ENCODE data around the gene RBBP4. TPM values are rescaled to one million over a fixed set of nuclear protein-coding genes. Genes with fewer than 3 reads are reported as not detected.

Gene RBBP4
- total and polyA plus RNA-seq, 2 of the 8 experiments (the other 6 are each of a cell fraction or from before 2014, with no cell fraction given) = 147 to 397 TPM

DNA sequence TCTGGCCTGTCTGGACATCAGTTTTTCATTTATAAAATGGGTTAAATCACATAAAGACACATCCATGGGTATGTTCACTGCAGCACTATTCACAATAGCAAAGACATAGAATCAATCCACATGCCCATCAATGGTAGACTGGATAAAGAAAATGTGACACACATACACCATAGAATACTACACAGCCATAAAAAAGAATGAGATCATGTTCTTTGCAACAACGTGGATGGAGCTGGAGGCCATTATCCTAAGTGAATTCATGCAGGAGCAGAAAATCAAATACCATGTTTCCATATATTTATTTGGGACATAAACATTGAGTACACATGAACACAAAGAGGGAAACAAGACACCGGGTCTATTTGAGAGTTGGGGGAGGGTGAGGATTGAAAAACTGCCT lies 28.8 kb upstream of the RBBP4 start:
- H3K9ac ChIP-seq (replicated peaks in 1 of 4; ENCODE audit: extremely low read depth in 1 of 4, low read depth in 3 of 4, low read length in 3 of 4) = no peak overlapping the region
- H2AFZ ChIP-seq (ENCODE audit: low read length) = no peak overlapping the region
- H3K23me2 ChIP-seq (ENCODE audit: low read depth, low read length) = no peaks in the 10 kb centered on the region
- no peak overlapping the region for H2BK12ac ChIP-seq (ENCODE audit: low read depth, low read length)
- H3K4me2 ChIP-seq (ENCODE audit: insufficient read depth in 1 of 2, low read depth in 2 of 2, low read length in 2 of 2) = no peak overlapping the region
- H4K91ac ChIP-seq (replicated peaks; ENCODE audit: insufficient read length, low read length) = no peak overlapping the region
- no peak overlapping the region for H3K14ac ChIP-seq (ENCODE audit: insufficient read length)
- 81% methylated on average over 2 of the region's 2 CpGs; no CpG with 5 or more reads in 1 of the 2 experiments for WGBS, 2 experiments (ENCODE audit: extremely low coverage in 1 of 2, insufficient coverage in 1 of 2, insufficient read length in 1 of 2, insufficient replicate concordance in 2 of 2, low coverage in 1 of 2, low lambda C conversion rate in 2 of 2, missing lambda C conversion rate in 1 of 2)
- H2BK120ac ChIP-seq (replicated peaks; ENCODE audit: low read depth, low read length) = no peak overlapping the region
- no peak overlapping the region for H3K27ac ChIP-seq (ENCODE audit: low read depth, low read length)
- no peak overlapping the region for H3K4me3 ChIP-seq (ENCODE audit: extremely low read depth in 1 of 4, insufficient read depth in 2 of 4, low read depth in 3 of 4, low read length in 4 of 4)
- POLR2A ChIA-PET (ENCODE audit: partially characterized antibody) = interaction anchor here (0.6 to 3.0 kb wide), 4 partner anchors 10 to 121 kb away, joined by 3 to 12 read pairs (median 4); partner anchors contain the start of genes RBBP4 and ZBTB8OS
- no peak overlapping the region for H2BK15ac ChIP-seq (ENCODE audit: low read length)
- no peaks in the 10 kb centered on the region for H4K20me1 ChIP-seq (replicated peaks in 1 of 2; ENCODE audit: control insufficient read depth in 1 of 2, insufficient read depth in 2 of 2, low read length in 2 of 2)
- H3K4ac ChIP-seq (replicated peaks; ENCODE audit: insufficient read length, low read depth, low read length) = no peak overlapping the region
- FAIRE-seq (no peak), DNase-seq (ENCODE audit: low read depth in 1 of 2, low spot score in 2 of 2) (no peak)
- no peak overlapping the region for H2BK20ac ChIP-seq (ENCODE audit: low read length)
- CTCF ChIA-PET (ENCODE audit: partially characterized antibody) = interaction anchor here (0.8 kb wide), 1 partner anchor 221 kb away, joined by 3 read pairs; no protein-coding TSS in a partner anchor
- H3K79me2 ChIP-seq (ENCODE audit: control insufficient read depth in 1 of 2, insufficient read depth in 2 of 2, low read length in 2 of 2) = no peaks in the 10 kb centered on the region
- no peak overlapping the region for H3K23ac ChIP-seq (ENCODE audit: insufficient read length)
- no peaks in the 10 kb centered on the region for H3K27me3 ChIP-seq (replicated peaks in 1 of 4; ENCODE audit: control insufficient read depth in 3 of 4, extremely low read depth in 1 of 4, insufficient read depth in 3 of 4, low read length in 3 of 4)
- TF ChIP-seq YY1 (IDR thresholded peaks at IDR 0.05; ENCODE audit: low read depth, low read length) = no peak
- TF ChIP-seq CREB1 (IDR thresholded peaks at IDR 0.05) = no peak
- TF ChIP-seq CEBPB (IDR thresholded peaks at IDR 0.05; ENCODE audit: low read depth, low read length) = no peak
- TF ChIP-seq TBP (IDR thresholded peaks at IDR 0.05; ENCODE audit: low read depth, low read length) = no peak
- TF ChIP-seq TEAD4 (IDR thresholded peaks at IDR 0.05; ENCODE audit: low read depth, low read length) = no peak
- TF ChIP-seq CHD2 (IDR thresholded peaks at IDR 0.05; ENCODE audit: low read length) = no peak
- TF ChIP-seq, protein P1, sequence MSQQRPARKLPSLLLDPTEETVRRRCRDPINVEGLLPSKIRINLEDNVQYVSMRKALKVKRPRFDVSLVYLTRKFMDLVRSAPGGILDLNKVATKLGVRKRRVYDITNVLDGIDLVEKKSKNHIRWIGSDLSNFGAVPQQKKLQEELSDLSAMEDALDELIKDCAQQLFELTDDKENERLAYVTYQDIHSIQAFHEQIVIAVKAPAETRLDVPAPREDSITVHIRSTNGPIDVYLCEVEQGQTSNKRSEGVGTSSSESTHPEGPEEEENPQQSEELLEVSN (IDR thresholded peaks at IDR 0.05) = no peak
- TF ChIP-seq MAFK (IDR thresholded peaks at IDR 0.05; ENCODE audit: low read depth, low read length) = no peak
- H3K18ac ChIP-seq (ENCODE audit: extremely low read depth, low read length) = no peak overlapping the region
- H2BK5ac ChIP-seq (ENCODE audit: low read depth, low read length) = no peak overlapping the region
- H3K36me3 ChIP-seq (ENCODE audit: control insufficient read depth in 2 of 4, insufficient read depth in 4 of 4, low read length in 3 of 4) = peaks cover 0 to 8% (median 0%) of the 10 kb centered on the region in 4 experiments; a peak in 2 of 8 replicates
- no peak overlapping the region for H3K56ac ChIP-seq (replicated peaks; ENCODE audit: insufficient read length, low read depth, low read length)
- no peak overlapping the region for H4K5ac ChIP-seq (ENCODE audit: insufficient read length, low read depth, low read length)
- no peak overlapping the region for H4K8ac ChIP-seq (ENCODE audit: extremely low read depth, insufficient read depth, low read length)
- no peaks in the 10 kb centered on the region for H3K9me3 ChIP-seq (ENCODE audit: insufficient read depth in 2 of 2, low read depth in 1 of 2, low read length in 1 of 2)
- no peaks in the 10 kb centered on the region for H3K4me1 ChIP-seq (replicated peaks in 1 of 4; ENCODE audit: control insufficient read depth in 3 of 4, insufficient read depth in 4 of 4, low read length in 3 of 4)
- no peaks in the 10 kb centered on the region for H3K79me1 ChIP-seq (ENCODE audit: low read depth, low read length)
- no peak overlapping the region for H2AK5ac ChIP-seq (ENCODE audit: low read depth, low read length)
